ENCODE measurements around the gene SLIT1. TPM values are rescaled to one million over a fixed set of nuclear protein-coding genes. Genes with fewer than 3 reads are reported as not detected.

Gene SLIT1
- total and polyA plus RNA-seq, 2 experiments from 2014 or later, result not detected

DNA sequence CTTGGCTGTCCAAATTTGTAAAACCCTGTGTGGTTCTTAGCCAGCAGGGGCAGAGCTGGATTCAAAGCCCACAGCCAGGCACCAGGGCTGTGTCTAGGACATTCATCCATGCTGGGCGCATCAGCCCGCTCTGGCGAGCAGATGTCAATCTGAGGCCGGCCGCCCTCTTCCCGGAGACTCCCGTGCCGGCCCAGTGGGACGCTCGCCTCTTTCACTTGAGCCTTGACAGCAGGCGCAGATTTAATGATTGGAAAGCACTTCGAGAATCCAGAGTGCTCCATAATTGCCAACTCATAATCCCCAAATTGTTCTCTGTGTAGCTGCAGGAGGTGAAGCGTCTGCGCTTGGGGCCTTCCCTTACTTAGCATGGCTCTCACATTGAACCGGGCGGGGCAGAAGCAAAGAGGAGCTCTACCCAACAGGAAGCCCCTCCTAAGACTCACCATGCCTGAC is 36.7 kb downstream of the SLIT1 start:
- Histone ChIP-seq H3K36me3 (ENCODE audit: low read depth) (no peaks in the 10 kb centered on the region), H3K4me2 (ENCODE audit: unreplicated experiment) (no peak overlapping the region), H3K4me1 (ENCODE audit: insufficient read depth) (no peaks in the 10 kb centered on the region), H3F3A (ENCODE audit: insufficient read depth) (no peaks in the 10 kb centered on the region), H2AFZ (no peak overlapping the region), H4K20me1 (ENCODE audit: insufficient read depth) (no peaks in the 10 kb centered on the region), H3K9me2 (ENCODE audit: insufficient read depth) (no peaks in the 10 kb centered on the region), H3K9ac (no peak overlapping the region), H3K27me3 (replicated peaks; ENCODE audit: insufficient read depth) (no peaks in the 10 kb centered on the region; the same call in 1 of the 2 replicates), H3K27ac (no peak overlapping the region), H3K9me3 (ENCODE audit: low read depth) (no peaks in the 10 kb centered on the region), H3K79me2 (ENCODE audit: insufficient read depth) (no peaks in the 10 kb centered on the region), H3K4me3 (no peak overlapping the region)
- no peak for TF ChIP-seq EZH2phosphoT487 (IDR thresholded peaks at IDR 0.05; ENCODE audit: insufficient read depth, low read depth)
- TF ChIP-seq EZH2 (IDR thresholded peaks at IDR 0.05; ENCODE audit: insufficient read depth, poor library complexity, severe bottlenecking), result no peak
- DNase-seq, result no peak
- in situ Hi-C loops (cut with MboI), result no loop called here
- 41 to 44% methylated on average over 13 to 16 of the region's 16 CpGs for WGBS, 2 experiments (ENCODE audit: low coverage in 1 of 2, low lambda C conversion rate in 2 of 2, missing lambda C conversion rate in 2 of 2)

DNA sequence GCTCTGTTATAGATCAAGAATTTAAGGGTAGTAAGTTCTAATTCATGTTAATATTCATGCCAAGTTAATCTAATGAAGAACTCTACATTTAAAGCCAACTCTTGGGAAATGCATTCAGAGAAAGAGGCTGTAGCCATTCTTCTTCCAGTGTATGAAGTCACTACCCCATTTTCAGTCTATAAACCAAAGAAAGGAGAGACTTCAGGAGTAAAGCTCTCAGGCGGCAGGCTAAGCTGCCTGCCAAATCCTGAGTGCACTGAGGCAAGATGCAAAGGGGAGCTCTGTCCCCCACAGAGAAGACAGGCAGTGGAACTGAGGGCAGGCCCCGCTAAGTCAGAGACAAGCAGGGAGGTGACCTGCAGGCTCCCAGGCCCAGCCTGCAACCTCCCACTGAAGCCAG is 41.5 kb downstream of the SLIT1 start:
- no peak for TF ChIP-seq EZH2phosphoT487 (IDR thresholded peaks at IDR 0.05; ENCODE audit: insufficient read depth, low read depth)
- TF ChIP-seq EZH2 (IDR thresholded peaks at IDR 0.05; ENCODE audit: insufficient read depth, poor library complexity, severe bottlenecking), result no peak
- Histone ChIP-seq H2AFZ (no peak overlapping the region), H3K79me2 (ENCODE audit: insufficient read depth) (no peaks in the 10 kb centered on the region), H3K4me2 (ENCODE audit: unreplicated experiment) (no peak overlapping the region), H3K9me3 (ENCODE audit: low read depth) (no peaks in the 10 kb centered on the region), H4K20me1 (ENCODE audit: insufficient read depth) (no peaks in the 10 kb centered on the region), H3F3A (ENCODE audit: insufficient read depth) (no peaks in the 10 kb centered on the region), H3K9ac (no peak overlapping the region), H3K27me3 (replicated peaks; ENCODE audit: insufficient read depth) (peaks cover 27% of the 10 kb centered on the region), H3K27ac (no peak overlapping the region), H3K9me2 (ENCODE audit: insufficient read depth) (no peaks in the 10 kb centered on the region), H3K4me1 (ENCODE audit: insufficient read depth) (no peaks in the 10 kb centered on the region), H3K4me3 (no peak overlapping the region), H3K36me3 (ENCODE audit: low read depth) (no peaks in the 10 kb centered on the region)
- in situ Hi-C loops (cut with MboI), result no loop called here
- no peak for DNase-seq
- WGBS, 2 experiments (ENCODE audit: low coverage in 1 of 2, low lambda C conversion rate in 2 of 2, missing lambda C conversion rate in 2 of 2), result 62 to 71% methylated on average over 2 of the region's 2 CpGs

DNA sequence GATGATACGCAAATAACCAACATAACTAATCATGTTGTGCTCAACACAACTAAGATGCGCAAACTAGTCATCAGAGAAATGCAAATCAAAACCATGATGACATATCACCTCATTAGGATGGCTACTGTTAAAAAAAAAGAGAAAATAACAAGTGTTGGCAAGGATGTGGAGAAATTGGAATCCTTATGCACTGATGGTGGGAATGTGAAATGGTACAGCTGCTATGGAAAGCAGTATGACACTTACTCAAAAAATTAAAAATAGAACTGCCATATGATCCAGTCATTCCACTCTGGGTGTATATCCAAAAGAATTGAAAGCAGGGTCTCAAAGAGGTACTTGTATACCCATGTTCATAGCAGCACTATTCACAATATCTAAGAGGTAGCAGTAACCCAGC is 42.9 kb downstream of the SLIT1 start:
- in situ Hi-C loops (cut with MboI), result no loop called here
- Histone ChIP-seq H3K36me3 (ENCODE audit: low read depth) (no peaks in the 10 kb centered on the region), H3K4me2 (ENCODE audit: unreplicated experiment) (no peak overlapping the region), H3K9me3 (ENCODE audit: low read depth) (no peaks in the 10 kb centered on the region), H4K20me1 (ENCODE audit: insufficient read depth) (no peaks in the 10 kb centered on the region), H3K9ac (no peak overlapping the region), H3K79me2 (ENCODE audit: insufficient read depth) (no peaks in the 10 kb centered on the region), H3K9me2 (ENCODE audit: insufficient read depth) (no peaks in the 10 kb centered on the region), H3K4me3 (no peak overlapping the region), H3K27ac (no peak overlapping the region), H3F3A (ENCODE audit: insufficient read depth) (no peaks in the 10 kb centered on the region), H3K4me1 (ENCODE audit: insufficient read depth) (no peaks in the 10 kb centered on the region), H2AFZ (no peak overlapping the region), H3K27me3 (replicated peaks; ENCODE audit: insufficient read depth) (peaks cover 27% of the 10 kb centered on the region)
- no peak for DNase-seq
- WGBS, 2 experiments (ENCODE audit: low coverage in 1 of 2, low lambda C conversion rate in 2 of 2, missing lambda C conversion rate in 2 of 2), result 74 to 77% methylated on average over 2 of the region's 2 CpGs
- no peak for TF ChIP-seq EZH2 (IDR thresholded peaks at IDR 0.05; ENCODE audit: insufficient read depth, poor library complexity, severe bottlenecking)
- TF ChIP-seq EZH2phosphoT487 (IDR thresholded peaks at IDR 0.05; ENCODE audit: insufficient read depth, low read depth), result no peak

DNA sequence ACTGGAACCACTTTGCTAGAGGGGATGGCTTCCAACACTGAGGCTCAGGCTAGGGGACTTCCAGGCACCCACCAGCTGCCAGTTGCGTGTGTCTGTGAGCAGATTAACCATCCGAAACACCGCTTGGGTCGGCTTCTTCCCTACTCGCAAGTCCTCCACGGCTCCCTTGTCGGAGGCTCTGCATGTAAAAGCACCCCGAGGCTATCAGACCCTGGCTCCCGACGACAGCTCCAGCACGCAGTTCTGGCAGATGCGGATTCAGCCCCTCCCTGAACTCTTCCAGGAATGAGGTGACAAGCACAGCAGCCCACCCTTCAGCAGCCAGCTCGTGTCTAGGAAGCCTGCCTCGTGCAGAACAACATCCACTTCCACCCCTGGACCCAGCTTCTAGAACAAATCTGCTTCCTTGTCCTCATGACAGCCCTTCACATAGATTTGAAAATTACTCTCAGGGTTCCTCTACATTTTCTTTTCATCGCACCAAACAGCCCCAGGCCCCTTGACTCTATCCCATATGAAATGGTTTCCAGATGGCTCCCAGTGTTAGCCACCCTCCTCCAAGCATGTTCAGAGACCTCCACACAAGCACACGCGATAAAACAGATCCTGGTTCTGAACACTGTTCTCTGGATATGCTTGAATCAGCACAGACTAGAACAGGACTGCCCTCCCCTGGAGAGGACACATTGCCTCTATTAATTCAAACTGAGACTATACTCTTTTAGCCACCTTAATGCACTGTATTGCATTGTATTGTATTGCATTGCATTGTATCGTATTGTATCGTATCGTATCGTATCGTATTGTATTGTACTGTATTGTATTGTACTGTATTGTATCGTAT is 44.6 kb downstream of the SLIT1 start:
- in situ Hi-C loops (cut with MboI), result no loop called here
- 21 to 23% methylated on average over 21 to 23 of the region's 23 CpGs for WGBS, 2 experiments (ENCODE audit: low coverage in 1 of 2, low lambda C conversion rate in 2 of 2, missing lambda C conversion rate in 2 of 2)

More for the DNA sequence above, 44.6 kb downstream of the SLIT1 start:
- Histone ChIP-seq H3K27me3 (replicated peaks; ENCODE audit: insufficient read depth) (peaks cover 27% of the 10 kb centered on the region), H3F3A (ENCODE audit: insufficient read depth) (no peaks in the 10 kb centered on the region), H3K4me3 (no peak overlapping the region), H3K9me3 (ENCODE audit: low read depth) (no peaks in the 10 kb centered on the region), H4K20me1 (ENCODE audit: insufficient read depth) (no peaks in the 10 kb centered on the region), H3K4me2 (ENCODE audit: unreplicated experiment) (no peak overlapping the region), H3K27ac (no peak overlapping the region), H3K36me3 (ENCODE audit: low read depth) (no peaks in the 10 kb centered on the region), H3K9me2 (ENCODE audit: insufficient read depth) (no peaks in the 10 kb centered on the region), H2AFZ (no peak overlapping the region), H3K4me1 (ENCODE audit: insufficient read depth) (no peaks in the 10 kb centered on the region), H3K79me2 (ENCODE audit: insufficient read depth) (no peaks in the 10 kb centered on the region), H3K9ac (no peak overlapping the region)
- no peak for DNase-seq
- TF ChIP-seq EZH2phosphoT487 (IDR thresholded peaks at IDR 0.05; ENCODE audit: insufficient read depth, low read depth) (no peak), EZH2 (IDR thresholded peaks at IDR 0.05; ENCODE audit: insufficient read depth, poor library complexity, severe bottlenecking) (no peak)

All from GM23248 (cell line).